Lung (tissue), 5 donors: ENCODE measurements around the gene KCNK13. TPM values are rescaled to one million over a fixed set of nuclear protein-coding genes. Genes with fewer than 3 reads are reported as not detected.

Source experiments
- polyA plus RNA-seq, 2 donors: library from polyadenylated mRNA; stranded (reverse); fragments of 200-250 nt; gene quantifications; one replicate each; pipeline ENCODE4 v1.2.1, GENCODE V29; 2013
- small RNA-seq: library from RNA; depleted of rRNA; stranded (forward); fragments of <200 nt; gene quantifications from one replicate; pipeline ENCODE3, GENCODE V24; 2014; ENCODE audit warnings: low replicate concordance
- total RNA-seq, 2 donors: library from RNA; depleted of rRNA in 1 of 2; stranded (reverse); fragments of >200 nt in 1 of 2; gene quantifications; one replicate each; pipeline ENCODE4 v1.2.1, GENCODE V29; 2014 to 2021
- donor health status: Bipolar disorder and iron deficiency.
- donor health status: healthy.
- donor health status: DM: yes; HTN: yes; CAD: no.

KCNK13 gene
- total and polyA plus RNA-seq, 4 donors, result 0.34 to 1.4 (median 0.57) TPM

Small RNA genes lying within 50 kb of the gene (small RNA-seq; reads per million reads assigned to genes)
- gene RF00019, result not detected

Other genes with a start within 250 kb of the KCNK13 start
- gene EFCAB11, start 107.3 kb upstream of the KCNK13 start, total RNA-seq, result 10 to 100 TPM in 1 of 2 donors, 1 to 10 TPM in 1; 8.1 to 13.0 TPM
- gene EFCAB11, start 107.3 kb upstream of the KCNK13 start, polyA plus RNA-seq, result 1 to 10 TPM; 2.9 to 4.2 TPM
- gene TDP1, start 106.1 kb upstream of the KCNK13 start, total RNA-seq, result 10 to 100 TPM; 10.3 to 23.6 TPM
- gene TDP1, start 106.1 kb upstream of the KCNK13 start, polyA plus RNA-seq, result 1 to 10 TPM; 2.1 to 6.7 TPM
- gene PSMC1, start 194.6 kb downstream of the KCNK13 start, total RNA-seq, result 10 to 100 TPM; 73.6 to 95.2 TPM
- gene PSMC1, start 194.6 kb downstream of the KCNK13 start, polyA plus RNA-seq, result 100 to 1,000 TPM; 125 to 195 TPM